Measurements from ENCODE around the gene MGLL.

DNA sequence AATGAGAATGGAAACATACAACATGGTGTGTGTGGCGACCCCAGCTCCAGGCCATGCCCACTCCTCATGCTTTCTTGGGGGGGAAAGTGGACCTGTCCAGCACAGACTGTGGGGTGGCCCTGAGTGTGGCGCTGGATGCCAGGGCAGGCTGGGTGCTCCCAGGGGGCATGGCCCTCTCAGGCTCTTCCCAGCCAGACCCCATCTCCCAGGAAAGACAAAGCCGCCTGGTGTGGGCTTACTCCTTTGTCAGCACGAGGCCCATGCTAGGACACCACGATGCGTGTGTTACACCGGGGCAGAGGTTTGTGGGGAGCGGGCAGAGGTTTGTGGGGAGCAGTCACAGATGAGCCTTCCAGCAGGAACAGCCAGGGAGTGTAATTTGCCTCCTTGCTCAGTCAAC lies 81.1 kb downstream of the MGLL start:
- TF ChIP-seq JUND (IDR thresholded peaks at IDR 0.05) (no peak), SP1 (IDR thresholded peaks at IDR 0.05) (no peak), HNF4A (conservative IDR thresholded peaks at IDR 0.05) (no peak), EGR1 (IDR thresholded peaks at IDR 0.05; ENCODE audit: low read depth in 2 of 2) (no peak), TAF1 (conservative IDR thresholded peaks at IDR 0.05) (no peak), RXRA (IDR thresholded peaks at IDR 0.05) (no peak), RAD21 (IDR thresholded peaks at IDR 0.05) (no peak), GABPA (IDR thresholded peaks at IDR 0.05 in 1 of 2, conservative IDR thresholded peaks at IDR 0.05 in 1 of 2) (no peak), YY1 (IDR thresholded peaks at IDR 0.05) (no peak)
- TF ChIP-seq, protein P1, sequence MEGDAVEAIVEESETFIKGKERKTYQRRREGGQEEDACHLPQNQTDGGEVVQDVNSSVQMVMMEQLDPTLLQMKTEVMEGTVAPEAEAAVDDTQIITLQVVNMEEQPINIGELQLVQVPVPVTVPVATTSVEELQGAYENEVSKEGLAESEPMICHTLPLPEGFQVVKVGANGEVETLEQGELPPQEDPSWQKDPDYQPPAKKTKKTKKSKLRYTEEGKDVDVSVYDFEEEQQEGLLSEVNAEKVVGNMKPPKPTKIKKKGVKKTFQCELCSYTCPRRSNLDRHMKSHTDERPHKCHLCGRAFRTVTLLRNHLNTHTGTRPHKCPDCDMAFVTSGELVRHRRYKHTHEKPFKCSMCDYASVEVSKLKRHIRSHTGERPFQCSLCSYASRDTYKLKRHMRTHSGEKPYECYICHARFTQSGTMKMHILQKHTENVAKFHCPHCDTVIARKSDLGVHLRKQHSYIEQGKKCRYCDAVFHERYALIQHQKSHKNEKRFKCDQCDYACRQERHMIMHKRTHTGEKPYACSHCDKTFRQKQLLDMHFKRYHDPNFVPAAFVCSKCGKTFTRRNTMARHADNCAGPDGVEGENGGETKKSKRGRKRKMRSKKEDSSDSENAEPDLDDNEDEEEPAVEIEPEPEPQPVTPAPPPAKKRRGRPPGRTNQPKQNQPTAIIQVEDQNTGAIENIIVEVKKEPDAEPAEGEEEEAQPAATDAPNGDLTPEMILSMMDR (IDR thresholded peaks at IDR 0.05; ENCODE audit: low read depth, low read length, missing input control), result no peak
- TF ChIP-seq, protein P2, sequence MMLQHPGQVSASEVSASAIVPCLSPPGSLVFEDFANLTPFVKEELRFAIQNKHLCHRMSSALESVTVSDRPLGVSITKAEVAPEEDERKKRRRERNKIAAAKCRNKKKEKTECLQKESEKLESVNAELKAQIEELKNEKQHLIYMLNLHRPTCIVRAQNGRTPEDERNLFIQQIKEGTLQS (IDR thresholded peaks at IDR 0.05), result no peak
- TF ChIP-seq, protein P3, sequence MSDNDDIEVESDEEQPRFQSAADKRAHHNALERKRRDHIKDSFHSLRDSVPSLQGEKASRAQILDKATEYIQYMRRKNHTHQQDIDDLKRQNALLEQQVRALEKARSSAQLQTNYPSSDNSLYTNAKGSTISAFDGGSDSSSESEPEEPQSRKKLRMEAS (IDR thresholded peaks at IDR 0.05), result no peak
- TF ChIP-seq, protein P4, sequence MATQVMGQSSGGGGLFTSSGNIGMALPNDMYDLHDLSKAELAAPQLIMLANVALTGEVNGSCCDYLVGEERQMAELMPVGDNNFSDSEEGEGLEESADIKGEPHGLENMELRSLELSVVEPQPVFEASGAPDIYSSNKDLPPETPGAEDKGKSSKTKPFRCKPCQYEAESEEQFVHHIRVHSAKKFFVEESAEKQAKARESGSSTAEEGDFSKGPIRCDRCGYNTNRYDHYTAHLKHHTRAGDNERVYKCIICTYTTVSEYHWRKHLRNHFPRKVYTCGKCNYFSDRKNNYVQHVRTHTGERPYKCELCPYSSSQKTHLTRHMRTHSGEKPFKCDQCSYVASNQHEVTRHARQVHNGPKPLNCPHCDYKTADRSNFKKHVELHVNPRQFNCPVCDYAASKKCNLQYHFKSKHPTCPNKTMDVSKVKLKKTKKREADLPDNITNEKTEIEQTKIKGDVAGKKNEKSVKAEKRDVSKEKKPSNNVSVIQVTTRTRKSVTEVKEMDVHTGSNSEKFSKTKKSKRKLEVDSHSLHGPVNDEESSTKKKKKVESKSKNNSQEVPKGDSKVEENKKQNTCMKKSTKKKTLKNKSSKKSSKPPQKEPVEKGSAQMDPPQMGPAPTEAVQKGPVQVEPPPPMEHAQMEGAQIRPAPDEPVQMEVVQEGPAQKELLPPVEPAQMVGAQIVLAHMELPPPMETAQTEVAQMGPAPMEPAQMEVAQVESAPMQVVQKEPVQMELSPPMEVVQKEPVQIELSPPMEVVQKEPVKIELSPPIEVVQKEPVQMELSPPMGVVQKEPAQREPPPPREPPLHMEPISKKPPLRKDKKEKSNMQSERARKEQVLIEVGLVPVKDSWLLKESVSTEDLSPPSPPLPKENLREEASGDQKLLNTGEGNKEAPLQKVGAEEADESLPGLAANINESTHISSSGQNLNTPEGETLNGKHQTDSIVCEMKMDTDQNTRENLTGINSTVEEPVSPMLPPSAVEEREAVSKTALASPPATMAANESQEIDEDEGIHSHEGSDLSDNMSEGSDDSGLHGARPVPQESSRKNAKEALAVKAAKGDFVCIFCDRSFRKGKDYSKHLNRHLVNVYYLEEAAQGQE (IDR thresholded peaks at IDR 0.05), result no peak
